Right forelimb (tissue), 1 donor: ENCODE measurements around the gene RUNDC1.

Source experiments
- DNase-seq: peaks from one replicate; pipeline ENCODE4 v3.0.0-alpha.2; 2018

Gene RUNDC1

GRCh38 chr17:43020030-43020621 lies 39.8 kb downstream of the RUNDC1 start:
- no peak for DNase-seq

- DNase-seq: peak; percentile 74
Observed at GRCh38 chr17:43020789-43021740, 40.7 kb downstream of the RUNDC1 start.

- DNase-seq: peak; percentile 88
Observed at GRCh38 chr17:43021741-43022512, 41.6 kb downstream of the RUNDC1 start, which contains the start of gene VAT1. VAT1 (minus strand) TSS chr17:43022385; CDS start chr17:43022322, 63 bp downstream.

- peak; percentile 93 for DNase-seq
Observed at GRCh38 chr17:43024407-43025289, 44.3 kb downstream of the RUNDC1 start, which contains the start of gene RND2. RND2 (plus strand) TSS chr17:43025231; CDS start chr17:43025348, 117 bp downstream.

- DNase-seq: no peak
Observed at GRCh38 chr17:43025290-43025657, 44.9 kb downstream of the RUNDC1 start.

- no peak for DNase-seq
Observed at GRCh38 chr17:43025766-43026537, 45.6 kb downstream of the RUNDC1 start.

- DNase-seq: no peak
Observed at GRCh38 chr17:43026595-43026994, 46.2 kb downstream of the RUNDC1 start.

- no peak for DNase-seq
Observed at GRCh38 chr17:43027091-43028032, 47.0 kb downstream of the RUNDC1 start.

GRCh38 chr17:43028221-43028861 lies 48.0 kb downstream of the RUNDC1 start:
- no peak for DNase-seq

- DNase-seq: no peak
Observed at GRCh38 chr17:43030137-43030767, 49.9 kb downstream of the RUNDC1 start.

GRCh38 chr17:43031666-43032065 lies 51.3 kb downstream of the RUNDC1 start:
- DNase-seq: no peak

GRCh38 chr17:43033948-43034881 lies 53.9 kb downstream of the RUNDC1 start:
- no peak for DNase-seq

- no peak for DNase-seq
Observed at GRCh38 chr17:43034894-43035293, 54.5 kb downstream of the RUNDC1 start.

GRCh38 chr17:43039646-43040045 lies 59.3 kb downstream of the RUNDC1 start:
- DNase-seq: no peak

- no peak for DNase-seq
Observed at GRCh38 chr17:43040655-43041054, 60.3 kb downstream of the RUNDC1 start.

- DNase-seq: no peak
Observed at GRCh38 chr17:43042025-43042628, 61.8 kb downstream of the RUNDC1 start.
